Measurements from ENCODE around the gene PRDM16. TPM values are rescaled to one million over a fixed set of nuclear protein-coding genes. Genes with fewer than 3 reads are reported as not detected.

Gene PRDM16
- total and polyA plus RNA-seq, 2 of the 13 experiments (the other 11 are each of a cell fraction or from before 2014, with no cell fraction given): 0.15 to 0.81 TPM

DNA sequence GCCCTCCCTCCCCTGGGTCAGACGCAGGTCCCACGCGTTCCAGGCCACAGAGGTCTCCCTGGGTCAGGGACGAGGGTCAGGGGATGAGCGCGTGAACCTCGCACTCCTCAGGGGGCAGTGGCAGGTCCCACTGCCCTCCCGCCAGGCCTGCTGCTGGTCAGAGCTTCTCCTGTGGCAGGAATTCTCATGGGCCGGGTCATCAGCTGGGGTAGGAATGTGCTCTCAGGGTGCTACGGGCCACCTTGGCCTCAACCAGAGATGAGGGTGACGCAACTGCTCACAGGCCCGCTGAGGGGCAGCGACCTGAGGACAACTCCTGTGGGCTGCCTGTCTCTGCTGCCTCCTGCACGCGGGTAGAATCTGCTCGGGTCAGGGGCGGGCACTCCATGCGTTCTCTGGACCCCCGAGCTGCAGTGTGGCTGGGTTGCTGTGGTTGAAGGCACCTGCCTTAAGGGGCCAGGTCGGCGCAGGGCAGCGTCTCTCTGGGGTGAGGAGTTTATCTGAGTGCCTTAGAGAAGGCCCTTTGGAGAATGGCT is 128.8 kb downstream of the PRDM16 start (continued):
- TF ChIP-seq PRDM15 (CRISPR knock-in tag; IDR thresholded peaks at IDR 0.05): no peak
- TF ChIP-seq ZNF234 (CRISPR knock-in tag; conservative IDR thresholded peaks at IDR 0.05): no peak
- TF ChIP-seq ZFP41 (CRISPR knock-in tag; IDR thresholded peaks at IDR 0.05; ENCODE audit: borderline replicate concordance): no peak
- TF ChIP-seq CSRNP1 (CRISPR knock-in tag; IDR thresholded peaks at IDR 0.05): peak; percentile 65; the same call in 1 of the 2 replicates
- peak; percentile 10 for TF ChIP-seq HNRNPLL (IDR thresholded peaks at IDR 0.05; ENCODE audit: low read depth, low read length, poor library complexity, severe bottlenecking)
- peak; percentile 33; the same call in 1 of the 2 replicates for TF ChIP-seq FOXO1 (CRISPR knock-in tag; IDR thresholded peaks at IDR 0.05)
- no peak for TF ChIP-seq ZNF260 (CRISPR knock-in tag; IDR thresholded peaks at IDR 0.05; ENCODE audit: borderline replicate concordance, low read depth)
- no peak for TF ChIP-seq SALL2 (CRISPR knock-in tag; IDR thresholded peaks at IDR 0.05)
- no peak for TF ChIP-seq ZNF570 (CRISPR knock-in tag; IDR thresholded peaks at IDR 0.05; ENCODE audit: borderline replicate concordance)
- no peak for TF ChIP-seq ZNF766 (CRISPR knock-in tag; IDR thresholded peaks at IDR 0.05; ENCODE audit: borderline replicate concordance)
- no peak for TF ChIP-seq ZNF101 (CRISPR knock-in tag; IDR thresholded peaks at IDR 0.05; ENCODE audit: borderline replicate concordance, low read depth)
- no peak for TF ChIP-seq ZKSCAN1 (IDR thresholded peaks at IDR 0.05; ENCODE audit: low read length)
- TF ChIP-seq ZFP36L1 (CRISPR knock-in tag; IDR thresholded peaks at IDR 0.05): no peak
- no peak for TF ChIP-seq MIER2 (CRISPR knock-in tag; IDR thresholded peaks at IDR 0.05)
- TF ChIP-seq AHR (CRISPR knock-in tag; IDR thresholded peaks at IDR 0.05): no peak
- TF ChIP-seq ZNF274 (CRISPR knock-in tag; IDR thresholded peaks at IDR 0.05): no peak
- peak; percentile 88 for TF ChIP-seq RXRA (CRISPR knock-in tag; IDR thresholded peaks at IDR 0.05)
- TF ChIP-seq, protein P1, sequence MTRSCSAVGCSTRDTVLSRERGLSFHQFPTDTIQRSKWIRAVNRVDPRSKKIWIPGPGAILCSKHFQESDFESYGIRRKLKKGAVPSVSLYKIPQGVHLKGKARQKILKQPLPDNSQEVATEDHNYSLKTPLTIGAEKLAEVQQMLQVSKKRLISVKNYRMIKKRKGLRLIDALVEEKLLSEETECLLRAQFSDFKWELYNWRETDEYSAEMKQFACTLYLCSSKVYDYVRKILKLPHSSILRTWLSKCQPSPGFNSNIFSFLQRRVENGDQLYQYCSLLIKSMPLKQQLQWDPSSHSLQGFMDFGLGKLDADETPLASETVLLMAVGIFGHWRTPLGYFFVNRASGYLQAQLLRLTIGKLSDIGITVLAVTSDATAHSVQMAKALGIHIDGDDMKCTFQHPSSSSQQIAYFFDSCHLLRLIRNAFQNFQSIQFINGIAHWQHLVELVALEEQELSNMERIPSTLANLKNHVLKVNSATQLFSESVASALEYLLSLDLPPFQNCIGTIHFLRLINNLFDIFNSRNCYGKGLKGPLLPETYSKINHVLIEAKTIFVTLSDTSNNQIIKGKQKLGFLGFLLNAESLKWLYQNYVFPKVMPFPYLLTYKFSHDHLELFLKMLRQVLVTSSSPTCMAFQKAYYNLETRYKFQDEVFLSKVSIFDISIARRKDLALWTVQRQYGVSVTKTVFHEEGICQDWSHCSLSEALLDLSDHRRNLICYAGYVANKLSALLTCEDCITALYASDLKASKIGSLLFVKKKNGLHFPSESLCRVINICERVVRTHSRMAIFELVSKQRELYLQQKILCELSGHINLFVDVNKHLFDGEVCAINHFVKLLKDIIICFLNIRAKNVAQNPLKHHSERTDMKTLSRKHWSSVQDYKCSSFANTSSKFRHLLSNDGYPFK (CRISPR knock-in tag; IDR thresholded peaks at IDR 0.05; ENCODE audit: borderline replicate concordance): no peak
- TF ChIP-seq, protein P2, sequence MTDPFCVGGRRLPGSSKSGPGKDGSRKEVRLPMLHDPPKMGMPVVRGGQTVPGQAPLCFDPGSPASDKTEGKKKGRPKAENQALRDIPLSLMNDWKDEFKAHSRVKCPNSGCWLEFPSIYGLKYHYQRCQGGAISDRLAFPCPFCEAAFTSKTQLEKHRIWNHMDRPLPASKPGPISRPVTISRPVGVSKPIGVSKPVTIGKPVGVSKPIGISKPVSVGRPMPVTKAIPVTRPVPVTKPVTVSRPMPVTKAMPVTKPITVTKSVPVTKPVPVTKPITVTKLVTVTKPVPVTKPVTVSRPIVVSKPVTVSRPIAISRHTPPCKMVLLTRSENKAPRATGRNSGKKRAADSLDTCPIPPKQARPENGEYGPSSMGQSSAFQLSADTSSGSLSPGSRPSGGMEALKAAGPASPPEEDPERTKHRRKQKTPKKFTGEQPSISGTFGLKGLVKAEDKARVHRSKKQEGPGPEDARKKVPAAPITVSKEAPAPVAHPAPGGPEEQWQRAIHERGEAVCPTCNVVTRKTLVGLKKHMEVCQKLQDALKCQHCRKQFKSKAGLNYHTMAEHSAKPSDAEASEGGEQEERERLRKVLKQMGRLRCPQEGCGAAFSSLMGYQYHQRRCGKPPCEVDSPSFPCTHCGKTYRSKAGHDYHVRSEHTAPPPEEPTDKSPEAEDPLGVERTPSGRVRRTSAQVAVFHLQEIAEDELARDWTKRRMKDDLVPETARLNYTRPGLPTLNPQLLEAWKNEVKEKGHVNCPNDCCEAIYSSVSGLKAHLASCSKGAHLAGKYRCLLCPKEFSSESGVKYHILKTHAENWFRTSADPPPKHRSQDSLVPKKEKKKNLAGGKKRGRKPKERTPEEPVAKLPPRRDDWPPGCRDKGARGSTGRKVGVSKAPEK (CRISPR knock-in tag; IDR thresholded peaks at IDR 0.05; ENCODE audit: borderline replicate concordance): no peak
